OCI-LY3 (cell line): ENCODE measurements around the gene SNCB.

Source experiments
- H2AFZ ChIP-seq: fragments of 200-600, 300-600 bp; shearing (Covaris generic); 2 replicates; pipeline ENCODE4 v1.6.0; 2014; ENCODE audit warnings: antibody characterized with exemption, low read depth, low read length
- H3K27ac ChIP-seq: fragments of 200-600, 300-600 bp; sonication (generic); 2 replicates; pipeline ENCODE4 v1.5.1; 2014; ENCODE audit warnings: mild to moderate bottlenecking, low read length, moderate library complexity, mixed read lengths
- H3K27me3 ChIP-seq: fragments of 200-600, 300-600 bp; sonication (generic); 2 replicates; pipeline ENCODE4 v1.6.1; 2014; ENCODE audit warnings: low read depth, low read length, mixed read lengths
- H3K36me3 ChIP-seq: fragments of 200-600, 300-600 bp; sonication (generic); replicated peaks from 2 replicates; pipeline ENCODE3; 2014; ENCODE audit warnings: low read depth, low read length, mixed read lengths
- H3K4me1 ChIP-seq: fragments of 300-600, 200-600 bp; sonication (generic); 2 replicates; pipeline ENCODE4 v1.6.1; 2014; ENCODE audit warnings: low read length, mixed read lengths
- H3K4me2 ChIP-seq: fragments of 200-600, 300-600 bp; sonication (generic); 2 replicates; pipeline ENCODE4 v1.6.1; 2014; ENCODE audit warnings: low read length, mixed read lengths
- H3K4me3 ChIP-seq: fragments of 300-600, 200-600 bp; sonication (generic); 2 replicates; pipeline ENCODE4 v1.5.1; 2014; ENCODE audit warnings: antibody characterized with exemption, mild to moderate bottlenecking, low read length, moderate library complexity
- H3K79me2 ChIP-seq: fragments of 300-600, 200-600 bp; shearing (Covaris generic); 2 replicates; pipeline ENCODE4 v1.6.1; 2014; ENCODE audit warnings: mild to moderate bottlenecking, low read length, mixed read lengths
- H3K9ac ChIP-seq: fragments of 300-600, 200-600 bp; shearing (Covaris generic); 2 replicates; pipeline ENCODE4 v1.6.0; 2014; ENCODE audit warnings: mild to moderate bottlenecking, low read length, moderate library complexity
- H3K9me3 ChIP-seq: fragments of 200-600, 300-600 bp; shearing (Covaris generic); 2 replicates; pipeline ENCODE4 v1.6.1; 2014; ENCODE audit warnings: low read length, mixed read lengths; ENCODE audit not compliant: insufficient read depth
- H4K20me1 ChIP-seq: fragments of 200-600, 300-600 bp; sonication (generic); 2 replicates; pipeline ENCODE4 v1.6.1; 2016; ENCODE audit warnings: low read length, mixed read lengths; ENCODE audit not compliant: insufficient read depth
- EZH2phosphoT487 ChIP-seq: fragments of 200-600 bp; shearing (Covaris generic); IDR thresholded peaks from 2 replicates; pipeline ENCODE4 v1.6.1; 2018; ENCODE audit warnings: antibody characterized with exemption, mixed run types, low read depth
- TF ChIP-seq, protein P1 (sequence below): fragments of 200-600, 300-600 bp; sonication (generic); IDR thresholded peaks from 2 replicates; pipeline ENCODE4 v1.5.1; 2014; ENCODE audit warnings: antibody characterized with exemption, low read length, low read depth

The SNCB gene

DNA sequence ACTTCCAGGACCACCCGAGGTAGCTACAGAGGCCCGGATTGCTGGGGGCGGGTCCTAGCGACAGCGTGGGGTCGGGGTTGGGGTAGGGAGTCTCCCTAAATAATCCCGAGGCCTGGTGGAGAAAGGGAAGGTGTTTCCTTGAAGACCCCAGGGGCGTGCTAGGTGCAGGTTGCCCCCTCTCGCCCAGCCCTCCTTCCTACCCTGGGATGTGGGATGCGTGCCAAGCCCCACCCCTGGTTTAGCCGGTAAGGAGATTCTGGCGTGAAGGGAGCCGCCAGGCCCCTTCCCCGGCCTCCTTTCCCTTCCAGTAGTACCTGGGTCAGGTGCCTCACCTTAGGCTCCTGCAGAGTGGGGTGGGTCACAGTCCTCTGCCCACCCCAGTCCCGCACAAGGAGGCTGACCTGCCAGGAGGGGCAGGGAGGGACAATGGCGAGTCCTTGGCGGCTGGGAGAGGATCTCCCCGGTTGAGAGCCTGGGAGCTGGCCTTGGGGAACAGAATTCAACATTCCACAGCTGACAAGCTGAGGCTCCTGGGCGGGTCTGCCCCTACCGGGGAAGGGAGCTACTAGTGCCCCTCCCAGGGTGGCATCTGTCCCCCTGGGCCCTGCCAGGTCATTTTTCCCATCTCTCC lies 17.6 kb upstream of the SNCB start:
- Histone ChIP-seq H3K27ac (no peak overlapping the region), H3K9ac (peak overlapping the region; percentile 73), H3K4me3 (peak overlapping the region; percentile 86), H3K9me3 (no peaks in the 10 kb centered on the region), H3K4me2 (peak overlapping the region; percentile 75), H3K36me3 (no peaks in the 10 kb centered on the region), H3K27me3 (no peaks in the 10 kb centered on the region), H3K79me2 (0 out of 2 replicates have a peak, but pooled peaks cover 5% of the 10 kb centered on the region), H4K20me1 (no peaks in the 10 kb centered on the region), H2AFZ (peak overlapping the region; percentile 69), H3K4me1 (peaks cover 13% of the 10 kb centered on the region)
- TF ChIP-seq, protein P1, sequence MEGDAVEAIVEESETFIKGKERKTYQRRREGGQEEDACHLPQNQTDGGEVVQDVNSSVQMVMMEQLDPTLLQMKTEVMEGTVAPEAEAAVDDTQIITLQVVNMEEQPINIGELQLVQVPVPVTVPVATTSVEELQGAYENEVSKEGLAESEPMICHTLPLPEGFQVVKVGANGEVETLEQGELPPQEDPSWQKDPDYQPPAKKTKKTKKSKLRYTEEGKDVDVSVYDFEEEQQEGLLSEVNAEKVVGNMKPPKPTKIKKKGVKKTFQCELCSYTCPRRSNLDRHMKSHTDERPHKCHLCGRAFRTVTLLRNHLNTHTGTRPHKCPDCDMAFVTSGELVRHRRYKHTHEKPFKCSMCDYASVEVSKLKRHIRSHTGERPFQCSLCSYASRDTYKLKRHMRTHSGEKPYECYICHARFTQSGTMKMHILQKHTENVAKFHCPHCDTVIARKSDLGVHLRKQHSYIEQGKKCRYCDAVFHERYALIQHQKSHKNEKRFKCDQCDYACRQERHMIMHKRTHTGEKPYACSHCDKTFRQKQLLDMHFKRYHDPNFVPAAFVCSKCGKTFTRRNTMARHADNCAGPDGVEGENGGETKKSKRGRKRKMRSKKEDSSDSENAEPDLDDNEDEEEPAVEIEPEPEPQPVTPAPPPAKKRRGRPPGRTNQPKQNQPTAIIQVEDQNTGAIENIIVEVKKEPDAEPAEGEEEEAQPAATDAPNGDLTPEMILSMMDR = no peak
- no peak for TF ChIP-seq EZH2phosphoT487

DNA sequence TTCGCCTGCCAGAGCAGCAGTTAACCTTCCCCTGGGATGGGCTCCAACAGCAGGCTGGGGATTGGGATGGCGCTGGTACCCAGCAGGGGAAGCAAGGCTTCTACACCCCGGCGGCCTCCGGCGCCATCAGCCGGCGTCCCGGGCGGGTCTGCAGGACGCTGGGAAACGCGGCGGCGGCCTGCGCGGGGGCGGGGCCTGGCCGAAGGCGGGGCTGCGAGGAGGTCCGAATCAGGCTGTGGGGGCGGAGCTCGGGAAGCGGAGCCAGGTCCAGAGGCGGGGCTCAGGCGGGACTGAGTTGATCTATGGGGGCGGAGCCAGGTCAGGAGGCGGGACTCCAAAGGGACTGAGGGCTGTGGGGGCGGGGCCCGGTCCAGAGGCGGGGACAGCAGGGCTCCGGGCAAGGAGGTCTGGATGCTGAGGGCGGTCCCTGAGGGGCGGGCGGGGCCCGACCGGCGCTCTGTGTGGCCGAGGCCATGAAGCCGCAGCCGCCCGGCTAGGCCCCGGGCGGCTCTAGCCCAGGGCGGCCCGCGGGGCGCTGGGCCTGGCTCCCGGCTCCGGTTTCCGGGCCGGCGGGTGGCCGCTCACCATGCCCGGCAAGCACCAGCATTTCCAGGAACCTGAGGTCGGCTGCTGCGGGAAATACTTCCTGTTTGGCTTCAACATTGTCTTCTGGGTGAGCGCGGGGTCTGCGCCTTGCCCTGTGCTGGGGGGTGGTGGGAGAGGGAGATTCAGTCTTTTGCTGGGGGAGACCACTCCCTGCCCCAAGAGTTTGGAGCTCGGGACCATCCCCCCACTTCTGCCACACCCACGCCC lies 16.9 kb upstream of the SNCB start, which contains the start of gene TSPAN17:
Gene TSPAN17, plus strand, starts transcription at position 455 of the 813 bp plus-strand sequence. Its CDS starts 132 bp downstream, at position 587.
- Histone ChIP-seq H3K4me2 (peak within 1 kb of the TSS; percentile 98), H3K36me3 (no peaks in the 10 kb centered on the region), H2AFZ (peak within 1 kb of the TSS; percentile 83), H3K4me3 (peak within 1 kb of the TSS; percentile 87), H3K27me3 (no peaks in the 10 kb centered on the region), H3K79me2 (0 out of 2 replicates have a peak, but pooled peaks cover 5% of the 10 kb centered on the region), H3K9me3 (no peaks in the 10 kb centered on the region), H4K20me1 (no peaks in the 10 kb centered on the region), H3K4me1 (peaks cover 13% of the 10 kb centered on the region), H3K27ac (no peak within 1 kb of the TSS), H3K9ac (peak within 1 kb of the TSS; percentile 82)
- TF ChIP-seq, protein P1 = peak; percentile 50
- no peak for TF ChIP-seq EZH2phosphoT487

DNA sequence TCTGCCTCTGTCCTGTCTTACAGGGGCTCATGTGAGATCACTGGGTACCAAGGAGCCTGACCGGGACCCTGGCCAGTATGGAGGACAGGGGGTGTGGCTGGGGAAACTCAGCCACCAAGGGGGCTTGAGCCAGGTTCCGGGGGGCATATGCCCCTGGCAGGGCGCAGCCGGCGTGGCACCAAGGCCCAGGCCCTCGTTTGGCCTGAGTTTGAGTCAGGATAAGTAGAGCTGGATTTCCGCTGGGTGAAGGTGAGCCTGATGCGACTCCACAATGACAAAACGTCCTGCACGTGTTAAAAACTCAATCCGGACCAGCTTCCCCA lies 16.3 kb upstream of the SNCB start:
- Histone ChIP-seq H2AFZ (peak overlapping the region; percentile 83), H3K27me3 (no peaks in the 10 kb centered on the region), H3K4me1 (peaks cover 13% of the 10 kb centered on the region), H3K9me3 (no peaks in the 10 kb centered on the region), H3K36me3 (no peaks in the 10 kb centered on the region), H4K20me1 (no peaks in the 10 kb centered on the region), H3K79me2 (0 out of 2 replicates have a peak, but pooled peaks cover 5% of the 10 kb centered on the region), H3K9ac (peak overlapping the region; percentile 82), H3K4me2 (peak overlapping the region; percentile 98), H3K27ac (no peak overlapping the region), H3K4me3 (peak overlapping the region; percentile 87)
- TF ChIP-seq, protein P1 = no peak
- no peak for TF ChIP-seq EZH2phosphoT487

DNA sequence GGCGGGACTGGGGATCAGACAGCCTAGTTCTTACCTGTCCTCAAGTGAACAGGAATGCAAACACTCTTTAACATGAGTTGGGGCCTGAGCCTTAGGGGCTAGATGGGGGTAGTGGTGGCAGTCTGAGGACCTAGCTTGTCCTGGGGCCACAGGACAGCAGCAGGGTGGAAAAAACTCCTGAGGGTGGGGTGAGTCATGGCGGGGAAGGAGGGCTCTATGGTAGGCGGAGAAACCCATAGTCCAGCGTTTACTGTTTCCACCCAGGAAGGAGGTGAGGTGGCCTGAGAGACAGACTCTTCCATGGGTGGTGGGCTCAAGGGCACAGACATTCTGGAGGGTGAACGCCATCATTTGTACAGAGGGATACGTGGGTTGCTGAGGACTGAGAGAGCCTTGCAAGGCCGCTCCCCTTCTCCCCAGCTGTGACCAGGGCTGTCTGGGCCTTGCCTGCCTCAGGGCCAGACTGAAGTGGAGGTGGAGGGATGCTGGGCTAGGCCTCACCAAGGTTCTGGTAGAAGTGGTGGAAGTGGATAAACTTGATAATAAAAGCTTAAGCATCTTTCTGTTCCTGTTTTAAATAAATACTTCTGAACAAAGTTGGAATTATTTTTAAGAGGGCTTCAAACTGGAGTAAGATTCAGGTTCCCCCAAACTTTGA lies 15.8 kb upstream of the SNCB start:
- H3K9ac ChIP-seq = peak overlapping the region; percentile 82
- H3K36me3 ChIP-seq = no peaks in the 10 kb centered on the region
- H4K20me1 ChIP-seq = no peaks in the 10 kb centered on the region
- peak overlapping the region; percentile 98 for H3K4me2 ChIP-seq
- TF ChIP-seq, protein P1 = no peak
- TF ChIP-seq EZH2phosphoT487 = no peak
- 0 out of 2 replicates have a peak, but pooled peaks cover 5% of the 10 kb centered on the region for H3K79me2 ChIP-seq
- H3K4me1 ChIP-seq = peaks cover 13% of the 10 kb centered on the region
- H2AFZ ChIP-seq = peak overlapping the region; percentile 83
- H3K9me3 ChIP-seq = no peaks in the 10 kb centered on the region
- H3K27ac ChIP-seq = no peak overlapping the region
- H3K27me3 ChIP-seq = no peaks in the 10 kb centered on the region
- peak overlapping the region; percentile 87 for H3K4me3 ChIP-seq
